WTC11 (cell line): ENCODE measurements around the gene ACAT2.

Experiments
- ATF6 ChIP-seq: sonication (generic); formaldehyde crosslinking; IDR thresholded peaks from 2 replicates; pipeline ENCODE4 v1.8.1; 2023; ENCODE audit warnings: mild to moderate bottlenecking, missing genetic modification reagents
- CTCF ChIP-seq: fragments of 200-600 bp; IDR thresholded peaks from 2 replicates; pipeline ENCODE4 v1.8.0; 2022; ENCODE audit warnings: antibody characterized with exemption
- E2F4 ChIP-seq: sonication (generic); formaldehyde crosslinking; IDR thresholded peaks from 2 replicates; pipeline ENCODE4 v1.8.1; 2022; ENCODE audit warnings: low read depth, mild to moderate bottlenecking, moderate library complexity, missing genetic modification reagents, borderline replicate concordance
- ESRRA ChIP-seq: sonication (generic); formaldehyde crosslinking; IDR thresholded peaks from 2 replicates; pipeline ENCODE4 v1.8.1; 2022; ENCODE audit warnings: mild to moderate bottlenecking, missing genetic modification reagents, borderline replicate concordance
- FOXK1 ChIP-seq: sonication (generic); formaldehyde crosslinking; IDR thresholded peaks from 2 replicates; pipeline ENCODE4 v1.8.0; 2022; ENCODE audit warnings: mild to moderate bottlenecking, moderate library complexity, missing genetic modification reagents
- MAX ChIP-seq: sonication (generic); formaldehyde crosslinking; IDR thresholded peaks from 2 replicates; pipeline ENCODE4 v1.8.0; 2022; ENCODE audit warnings: mild to moderate bottlenecking, missing genetic modification reagents
- NR2C2 ChIP-seq: sonication (generic); formaldehyde crosslinking; IDR thresholded peaks from 2 replicates; pipeline ENCODE4 v1.8.0; 2022; ENCODE audit warnings: mild to moderate bottlenecking, missing genetic modification reagents
- NR3C1 ChIP-seq: sonication (generic); formaldehyde crosslinking; conservative IDR thresholded peaks from 2 replicates; pipeline ENCODE4 v1.8.1; 2023; ENCODE audit warnings: low read depth, mild to moderate bottlenecking, missing genetic modification reagents
- ZNF232 ChIP-seq: sonication (generic); formaldehyde crosslinking; IDR thresholded peaks from 2 replicates; pipeline ENCODE4 v1.8.0; 2022; ENCODE audit warnings: mild to moderate bottlenecking, missing genetic modification reagents
- TF ChIP-seq, protein P1 (sequence below): sonication (generic); formaldehyde crosslinking; conservative IDR thresholded peaks from 2 replicates; pipeline ENCODE4 v1.8.1; 2022; ENCODE audit warnings: mild to moderate bottlenecking, missing genetic modification reagents
- TF ChIP-seq, protein P2 (sequence below): sonication (generic); formaldehyde crosslinking; IDR thresholded peaks from 2 replicates; pipeline ENCODE4 v1.8.0; 2022; ENCODE audit warnings: mild to moderate bottlenecking, missing genetic modification reagents

- TF ChIP-seq NR2C2 (no peak), CTCF (no peak), ESRRA (CRISPR knock-in tag) (no peak), FOXK1 (no peak), MAX (CRISPR knock-in tag) (no peak), E2F4 (no peak), NR3C1 (CRISPR knock-in tag) (no peak), ZNF232 (CRISPR knock-in tag) (no peak), ATF6 (CRISPR knock-in tag) (no peak)
- TF ChIP-seq, protein P1, sequence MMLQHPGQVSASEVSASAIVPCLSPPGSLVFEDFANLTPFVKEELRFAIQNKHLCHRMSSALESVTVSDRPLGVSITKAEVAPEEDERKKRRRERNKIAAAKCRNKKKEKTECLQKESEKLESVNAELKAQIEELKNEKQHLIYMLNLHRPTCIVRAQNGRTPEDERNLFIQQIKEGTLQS (CRISPR knock-in tag): no peak
- TF ChIP-seq, protein P2, sequence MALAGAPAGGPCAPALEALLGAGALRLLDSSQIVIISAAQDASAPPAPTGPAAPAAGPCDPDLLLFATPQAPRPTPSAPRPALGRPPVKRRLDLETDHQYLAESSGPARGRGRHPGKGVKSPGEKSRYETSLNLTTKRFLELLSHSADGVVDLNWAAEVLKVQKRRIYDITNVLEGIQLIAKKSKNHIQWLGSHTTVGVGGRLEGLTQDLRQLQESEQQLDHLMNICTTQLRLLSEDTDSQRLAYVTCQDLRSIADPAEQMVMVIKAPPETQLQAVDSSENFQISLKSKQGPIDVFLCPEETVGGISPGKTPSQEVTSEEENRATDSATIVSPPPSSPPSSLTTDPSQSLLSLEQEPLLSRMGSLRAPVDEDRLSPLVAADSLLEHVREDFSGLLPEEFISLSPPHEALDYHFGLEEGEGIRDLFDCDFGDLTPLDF (CRISPR knock-in tag): no peak
These were observed 45.5 kb downstream of the ACAT2 start for GRCh38 chr6:159807150-159807858.
